HG02885 (cell line): Measurements from ENCODE around the gene GBX1.

ENCODE experiments used
- ATAC-seq: cut with Tn5 transposase; IDR thresholded peaks from one replicate; pipeline ENCODE4 v1.9.1; 2021; ENCODE audit warnings: mild to moderate bottlenecking; ENCODE audit not compliant: unreplicated experiment, poor library complexity

The GBX1 gene

GRCh38 chr7:151116603-151117440 lies 50.7 kb downstream of the GBX1 start:
- no peak for ATAC-seq

- ATAC-seq = no peak
Measured at GRCh38 chr7:151115836-151116418, 51.6 kb downstream of the GBX1 start.

- peak; percentile 48 for ATAC-seq
Measured at GRCh38 chr7:151115121-151115835, 52.2 kb downstream of the GBX1 start.

GRCh38 chr7:151114151-151115090 lies 53.1 kb downstream of the GBX1 start:
- peak; percentile 30 for ATAC-seq

GRCh38 chr7:151113344-151114150 lies 53.9 kb downstream of the GBX1 start:
- ATAC-seq = no peak

GRCh38 chr7:151110941-151111645 lies 56.4 kb downstream of the GBX1 start:
- peak; percentile 80 for ATAC-seq

GRCh38 chr7:151110236-151110940 lies 57.1 kb downstream of the GBX1 start:
- ATAC-seq = no peak

GRCh38 chr7:151109094-151110048 lies 58.1 kb downstream of the GBX1 start:
- no peak for ATAC-seq

GRCh38 chr7:151107882-151108281 lies 59.6 kb downstream of the GBX1 start:
- ATAC-seq = no peak

- no peak for ATAC-seq
Measured at GRCh38 chr7:151104411-151105235, 62.9 kb downstream of the GBX1 start.

- no peak for ATAC-seq
Measured at GRCh38 chr7:151103973-151104372, 63.5 kb downstream of the GBX1 start.

- ATAC-seq = no peak
Measured at GRCh38 chr7:151102991-151103390, 64.5 kb downstream of the GBX1 start.

GRCh38 chr7:151101621-151102396 lies 65.7 kb downstream of the GBX1 start:
- ATAC-seq = no peak

- no peak for ATAC-seq
Measured at GRCh38 chr7:151100921-151101320, 66.6 kb downstream of the GBX1 start.

- ATAC-seq = no peak
Measured at GRCh38 chr7:151099486-151100211, 67.8 kb downstream of the GBX1 start.
